Measurements from ENCODE around the gene LINC01488. TPM values are rescaled to one million over a fixed set of nuclear protein-coding genes. Genes with fewer than 3 reads are reported as not detected.

The LINC01488 gene
- total RNA-seq, 2 donors from 2014 or later = not detected

- no peak overlapping the region for H3K4me3 ChIP-seq
- H3K27me3 ChIP-seq (replicated peaks; ENCODE audit: insufficient read depth) = no peaks in the 10 kb centered on the region
- no peaks in the 10 kb centered on the region for H3K9me3 ChIP-seq
- H3K4me1 ChIP-seq (replicated peaks) = no peaks in the 10 kb centered on the region
- intact Hi-C loops (cut with DNase I) = no loop called here
- no peak for DNase-seq (ENCODE audit: low spot score)
- TF ChIP-seq POLR2A (IDR thresholded peaks at IDR 0.05) (no peak), POLR2AphosphoS5 (IDR thresholded peaks at IDR 0.05) (no peak)
- TF ChIP-seq, protein P1, sequence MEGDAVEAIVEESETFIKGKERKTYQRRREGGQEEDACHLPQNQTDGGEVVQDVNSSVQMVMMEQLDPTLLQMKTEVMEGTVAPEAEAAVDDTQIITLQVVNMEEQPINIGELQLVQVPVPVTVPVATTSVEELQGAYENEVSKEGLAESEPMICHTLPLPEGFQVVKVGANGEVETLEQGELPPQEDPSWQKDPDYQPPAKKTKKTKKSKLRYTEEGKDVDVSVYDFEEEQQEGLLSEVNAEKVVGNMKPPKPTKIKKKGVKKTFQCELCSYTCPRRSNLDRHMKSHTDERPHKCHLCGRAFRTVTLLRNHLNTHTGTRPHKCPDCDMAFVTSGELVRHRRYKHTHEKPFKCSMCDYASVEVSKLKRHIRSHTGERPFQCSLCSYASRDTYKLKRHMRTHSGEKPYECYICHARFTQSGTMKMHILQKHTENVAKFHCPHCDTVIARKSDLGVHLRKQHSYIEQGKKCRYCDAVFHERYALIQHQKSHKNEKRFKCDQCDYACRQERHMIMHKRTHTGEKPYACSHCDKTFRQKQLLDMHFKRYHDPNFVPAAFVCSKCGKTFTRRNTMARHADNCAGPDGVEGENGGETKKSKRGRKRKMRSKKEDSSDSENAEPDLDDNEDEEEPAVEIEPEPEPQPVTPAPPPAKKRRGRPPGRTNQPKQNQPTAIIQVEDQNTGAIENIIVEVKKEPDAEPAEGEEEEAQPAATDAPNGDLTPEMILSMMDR (IDR thresholded peaks at IDR 0.05) = no peak
- no peaks in the 10 kb centered on the region for H3K36me3 ChIP-seq
- H3K27ac ChIP-seq = no peak overlapping the region
Observed at GRCh38 chr11:69451289-69451688, 30.2 kb upstream of the LINC01488 start.

DNA sequence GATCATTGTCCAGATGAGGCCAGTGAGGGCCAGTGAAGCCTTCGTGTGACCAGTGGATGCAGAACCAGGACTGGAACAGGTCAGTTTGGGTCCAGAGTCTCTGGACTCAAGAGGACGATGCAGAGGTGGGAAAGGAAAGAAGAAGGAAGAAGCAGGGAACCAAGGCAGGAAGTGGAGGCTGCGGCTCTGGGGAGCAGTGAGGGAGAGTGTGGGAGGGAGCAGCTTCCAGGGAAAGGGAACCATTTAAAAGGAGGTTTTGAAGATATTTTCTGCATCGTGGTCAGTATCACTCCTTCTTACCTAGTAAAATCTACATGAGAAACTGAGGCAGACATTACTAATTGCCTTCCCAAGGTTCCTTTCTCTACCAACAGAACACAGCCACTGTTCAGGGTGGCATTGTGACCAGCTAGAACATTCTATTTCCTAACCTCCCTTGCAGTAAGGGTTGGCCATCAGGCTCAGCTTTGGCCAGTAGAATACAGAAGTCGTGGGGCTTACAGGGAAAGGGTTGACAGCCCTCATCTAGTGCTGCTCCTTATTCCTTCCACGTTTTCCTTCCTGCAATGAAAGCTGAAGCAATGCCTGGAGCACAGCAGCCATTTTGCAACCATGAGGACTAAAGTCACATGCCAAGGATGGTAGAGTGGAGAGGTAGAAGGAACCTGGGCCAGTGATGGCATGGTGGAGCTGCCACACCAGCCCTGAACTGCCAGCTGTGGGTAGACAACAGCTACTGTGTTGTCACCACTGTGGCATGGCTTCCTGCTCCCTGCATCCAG, 29.1 kb upstream of the LINC01488 start:
- no peaks in the 10 kb centered on the region for H3K27me3 ChIP-seq (replicated peaks; ENCODE audit: insufficient read depth)
- TF ChIP-seq POLR2A (IDR thresholded peaks at IDR 0.05) = no peak
- TF ChIP-seq, protein P1 (IDR thresholded peaks at IDR 0.05) = no peak
- 78% methylated on average over 6 of the region's 6 CpGs for WGBS
- H3K4me3 ChIP-seq = no peak overlapping the region
- H3K36me3 ChIP-seq = no peaks in the 10 kb centered on the region
- intact Hi-C loops (cut with DNase I) = no loop called here
- no peaks in the 10 kb centered on the region for H3K9me3 ChIP-seq
- no peaks in the 10 kb centered on the region for H3K4me1 ChIP-seq (replicated peaks)
- H3K27ac ChIP-seq = no peak overlapping the region
- DNase-seq (ENCODE audit: low spot score) = no peak

GRCh38 chr11:69453151-69453550, 28.3 kb upstream of the LINC01488 start:
- DNase-seq (ENCODE audit: low spot score) = no peak
- H3K4me3 ChIP-seq = no peak overlapping the region
- no peak for TF ChIP-seq POLR2A (IDR thresholded peaks at IDR 0.05)
- TF ChIP-seq POLR2AphosphoS5 (IDR thresholded peaks at IDR 0.05) = no peak
- TF ChIP-seq, protein P1 (IDR thresholded peaks at IDR 0.05) = no peak
- H3K27ac ChIP-seq = no peak overlapping the region
- H3K4me1 ChIP-seq (replicated peaks) = no peaks in the 10 kb centered on the region
- WGBS = 84% methylated on average over 6 of the region's 6 CpGs
- H3K36me3 ChIP-seq = no peaks in the 10 kb centered on the region
- intact Hi-C loops (cut with DNase I) = no loop called here
- H3K27me3 ChIP-seq (replicated peaks; ENCODE audit: insufficient read depth) = no peaks in the 10 kb centered on the region
- no peaks in the 10 kb centered on the region for H3K9me3 ChIP-seq

DNA sequence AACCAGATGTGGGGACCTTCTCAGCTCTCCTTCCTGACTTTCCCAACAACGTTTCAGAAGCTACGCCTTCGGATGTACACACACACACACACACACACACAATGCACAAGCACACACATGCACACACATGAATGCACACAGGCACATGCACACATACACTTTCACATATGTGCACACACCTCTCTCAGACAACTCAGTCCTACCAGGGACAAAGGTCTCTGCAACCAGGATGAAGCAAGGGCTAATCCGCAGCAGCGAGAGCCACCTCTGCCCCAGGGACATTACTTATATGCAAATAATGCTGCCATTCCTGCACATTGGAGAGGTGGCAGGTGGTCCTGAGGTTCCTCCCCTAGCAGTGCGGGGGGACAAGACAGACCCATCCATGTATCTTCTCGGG, 27.4 kb upstream of the LINC01488 start:
- Histone ChIP-seq H3K4me1 (replicated peaks) (no peaks in the 10 kb centered on the region), H3K4me3 (no peak overlapping the region), H3K36me3 (no peaks in the 10 kb centered on the region), H3K9me3 (no peaks in the 10 kb centered on the region), H3K27ac (no peak overlapping the region), H3K27me3 (replicated peaks; ENCODE audit: insufficient read depth) (no peaks in the 10 kb centered on the region)
- no peak for DNase-seq (ENCODE audit: low spot score)
- intact Hi-C loops (cut with DNase I) = no loop called here
- TF ChIP-seq, protein P1 (IDR thresholded peaks at IDR 0.05) = no peak
- TF ChIP-seq POLR2AphosphoS5 (IDR thresholded peaks at IDR 0.05) = no peak
- TF ChIP-seq POLR2A (IDR thresholded peaks at IDR 0.05) = no peak
- WGBS = 96% methylated on average over 7 of the region's 7 CpGs

DNA sequence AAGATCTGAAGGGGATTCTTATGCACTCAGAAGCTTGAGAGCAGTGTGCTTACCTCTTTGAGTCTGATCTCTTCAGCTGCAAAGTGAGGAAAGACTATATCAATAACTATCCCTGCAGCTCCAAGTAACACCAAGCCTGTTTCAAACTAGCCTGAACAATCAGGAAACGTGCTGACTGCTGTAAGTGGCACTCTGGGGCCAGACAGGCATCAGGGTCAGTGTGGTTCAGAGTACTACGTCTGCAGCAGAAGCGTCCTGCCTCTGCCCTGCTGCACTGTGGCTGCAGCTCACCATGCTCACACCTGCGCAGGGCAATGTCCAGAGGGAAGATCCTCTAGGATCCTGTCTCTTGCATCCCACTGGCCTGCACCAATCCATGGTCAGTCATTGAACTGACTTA, 25.5 kb upstream of the LINC01488 start:
- 98% methylated on average over 4 of the region's 4 CpGs for WGBS
- no peaks in the 10 kb centered on the region for H3K27me3 ChIP-seq (replicated peaks; ENCODE audit: insufficient read depth)
- no peak overlapping the region for H3K27ac ChIP-seq
- H3K4me3 ChIP-seq = no peak overlapping the region
- no peak for DNase-seq (ENCODE audit: low spot score)
- H3K9me3 ChIP-seq = no peaks in the 10 kb centered on the region
- TF ChIP-seq, protein P1 (IDR thresholded peaks at IDR 0.05) = no peak
- no peak for TF ChIP-seq POLR2A (IDR thresholded peaks at IDR 0.05)
- no peak for TF ChIP-seq POLR2AphosphoS5 (IDR thresholded peaks at IDR 0.05)
- H3K4me1 ChIP-seq (replicated peaks) = no peaks in the 10 kb centered on the region
- intact Hi-C loops (cut with DNase I) = no loop called here
- H3K36me3 ChIP-seq = no peaks in the 10 kb centered on the region

All from prostate gland (tissue), 2 donors.